ENCODE measurements around the gene RAC2. TPM values are rescaled to one million over a fixed set of nuclear protein-coding genes. Genes with fewer than 3 reads are reported as not detected.

RAC2 gene
- total and polyA plus RNA-seq, 11 donors, result 1.3 to 60.5 (median 3.8) TPM

DNA sequence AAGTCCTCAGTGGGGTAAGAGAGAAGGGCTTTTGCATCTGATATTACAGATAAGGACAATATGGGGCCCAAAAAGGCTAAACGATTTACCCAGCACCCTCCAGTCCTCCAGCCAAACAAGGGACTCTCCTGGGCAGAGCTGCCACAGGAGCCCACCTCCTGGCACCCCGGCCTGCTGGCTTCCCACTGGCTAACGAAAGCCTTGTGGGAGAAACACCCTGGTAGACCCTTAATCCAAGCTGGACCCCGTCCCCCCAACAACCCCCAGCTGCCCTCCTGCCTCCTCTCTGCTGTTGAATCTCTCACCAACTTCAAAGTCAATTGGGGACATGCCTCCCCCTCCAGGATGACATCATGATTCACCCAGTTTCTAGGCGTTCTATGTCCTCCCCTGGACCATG, 66.8 kb downstream of the RAC2 start:
- Histone ChIP-seq H3K4me1 (peaks cover 12 to 50% (median 40%) of the 10 kb centered on the region in 12 donors), H3K9me3 (no peaks in the 10 kb centered on the region), H3K36me3 (no peaks in the 10 kb centered on the region), H3K27me3 (no peaks in the 10 kb centered on the region), H3K27ac (peak overlapping the region in 9 of 12 donors; percentile 23 to 80 (median 60)), H3K4me3 (peak overlapping the region in 1 of 12 donors; percentile 34)
- 69 to 99% (median 76%) methylated on average over 4 to 5 of the region's 5 CpGs for WGBS, 4 donors
- TF ChIP-seq POLR2A (IDR thresholded peaks at IDR 0.05), result no peak
- TF ChIP-seq, protein P1, sequence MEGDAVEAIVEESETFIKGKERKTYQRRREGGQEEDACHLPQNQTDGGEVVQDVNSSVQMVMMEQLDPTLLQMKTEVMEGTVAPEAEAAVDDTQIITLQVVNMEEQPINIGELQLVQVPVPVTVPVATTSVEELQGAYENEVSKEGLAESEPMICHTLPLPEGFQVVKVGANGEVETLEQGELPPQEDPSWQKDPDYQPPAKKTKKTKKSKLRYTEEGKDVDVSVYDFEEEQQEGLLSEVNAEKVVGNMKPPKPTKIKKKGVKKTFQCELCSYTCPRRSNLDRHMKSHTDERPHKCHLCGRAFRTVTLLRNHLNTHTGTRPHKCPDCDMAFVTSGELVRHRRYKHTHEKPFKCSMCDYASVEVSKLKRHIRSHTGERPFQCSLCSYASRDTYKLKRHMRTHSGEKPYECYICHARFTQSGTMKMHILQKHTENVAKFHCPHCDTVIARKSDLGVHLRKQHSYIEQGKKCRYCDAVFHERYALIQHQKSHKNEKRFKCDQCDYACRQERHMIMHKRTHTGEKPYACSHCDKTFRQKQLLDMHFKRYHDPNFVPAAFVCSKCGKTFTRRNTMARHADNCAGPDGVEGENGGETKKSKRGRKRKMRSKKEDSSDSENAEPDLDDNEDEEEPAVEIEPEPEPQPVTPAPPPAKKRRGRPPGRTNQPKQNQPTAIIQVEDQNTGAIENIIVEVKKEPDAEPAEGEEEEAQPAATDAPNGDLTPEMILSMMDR (IDR thresholded peaks at IDR 0.05), result no peak
- DNase-seq (peak in 2 of 5 donors; percentile 10 to 14), ATAC-seq (no peak)
- intact Hi-C loops (cut with DNase I), result no loop called here

DNA sequence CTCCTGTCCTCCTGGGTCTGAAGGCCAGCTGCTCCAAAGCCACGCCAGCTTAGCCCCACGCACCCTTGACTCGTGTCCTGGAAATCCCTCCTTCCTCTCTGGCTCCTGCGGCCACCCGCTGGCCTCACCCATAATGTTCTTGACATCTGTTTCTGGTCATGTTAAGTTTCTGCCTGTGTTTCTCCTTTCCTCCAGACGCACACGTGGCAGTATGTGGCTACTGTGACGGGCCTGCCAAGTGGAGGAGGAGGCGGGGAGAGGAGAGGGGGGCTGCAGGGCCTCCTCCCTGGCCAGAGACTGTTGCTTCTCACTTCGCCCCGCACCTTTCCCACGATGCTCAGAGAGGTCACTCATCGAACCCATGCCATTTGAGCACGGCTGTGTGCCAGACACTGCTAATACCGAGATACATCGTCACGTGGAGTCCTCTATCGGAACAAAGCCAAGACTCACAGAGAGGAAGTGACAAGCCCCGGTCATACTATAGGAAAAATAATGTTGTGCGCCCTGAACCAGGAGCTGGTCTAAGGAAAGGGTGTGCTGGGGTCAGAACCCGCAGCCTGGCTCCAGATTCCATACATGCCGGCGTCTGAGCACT, 67.5 kb downstream of the RAC2 start:
- Histone ChIP-seq H3K4me1 (peaks cover 12 to 50% (median 40%) of the 10 kb centered on the region in 12 donors), H3K4me3 (peak overlapping the region in 8 of 12 donors; percentile 17 to 35 (median 28))
- no peak for TF ChIP-seq POLR2A (IDR thresholded peaks at IDR 0.05)
- TF ChIP-seq, protein P1 (IDR thresholded peaks at IDR 0.05), result peak in 3 of 12 donors; percentile 8 to 24 (median 15)

DNA sequence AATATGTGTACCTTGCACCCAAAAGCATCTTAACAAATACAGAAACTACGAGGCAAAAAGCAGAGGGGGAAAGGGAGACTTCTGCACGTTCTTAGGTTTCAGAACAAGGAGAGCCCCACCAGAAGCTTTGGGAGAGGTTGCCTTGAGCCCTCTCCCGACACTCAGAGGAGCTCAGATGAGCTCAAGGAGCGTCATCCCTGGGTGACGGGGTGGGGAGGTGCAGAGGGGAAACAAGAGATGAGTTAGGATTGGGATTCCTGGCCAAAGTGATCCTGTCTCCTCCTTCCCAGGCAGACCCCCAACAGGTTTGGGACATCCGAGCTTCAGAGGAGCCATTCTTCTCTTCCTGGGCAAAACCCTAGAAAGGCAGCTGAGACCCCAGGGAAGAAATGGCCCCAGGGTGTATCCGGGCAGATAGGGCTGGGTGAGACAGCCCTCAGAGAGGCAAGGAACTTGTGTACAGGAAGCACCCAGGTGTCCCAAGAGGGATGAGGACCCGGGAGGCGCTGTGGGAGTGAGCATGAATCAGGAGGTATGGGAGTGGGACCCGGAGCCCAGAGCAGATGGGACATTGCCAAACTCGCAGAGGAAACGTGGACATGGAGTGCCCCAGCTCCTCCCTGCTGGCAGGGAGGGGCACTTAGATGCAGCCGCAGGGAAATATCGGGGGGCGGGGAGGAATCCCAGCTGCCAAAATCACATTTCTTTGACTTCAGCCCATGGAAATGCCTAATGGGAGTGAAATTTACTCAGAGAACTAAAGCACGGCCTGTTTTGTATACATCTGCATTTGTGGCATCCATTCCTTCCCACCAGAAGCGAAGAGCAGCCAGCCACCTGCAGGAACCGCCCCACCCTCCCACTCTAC, 68.4 kb downstream of the RAC2 start:
- Histone ChIP-seq H3K9me3 (no peaks in the 10 kb centered on the region), H3K27me3 (no peaks in the 10 kb centered on the region), H3K4me1 (peaks cover 12 to 50% (median 40%) of the 10 kb centered on the region in 12 donors), H3K4me3 (peak overlapping the region in 3 of 12 donors; percentile 9 to 35 (median 17)), H3K27ac (peak overlapping the region in 9 of 12 donors; percentile 28 to 80 (median 57)), H3K36me3 (no peaks in the 10 kb centered on the region)
- intact Hi-C loops (cut with DNase I), result no loop called here
- ATAC-seq, result peak in 1 of 4 donors; percentile 4
- TF ChIP-seq, protein P1 (IDR thresholded peaks at IDR 0.05), result no peak
- no peak for TF ChIP-seq POLR2A (IDR thresholded peaks at IDR 0.05)
- peak in 2 of 5 donors; percentile 33 to 49 for DNase-seq
- 63 to 69% (median 67%) methylated on average over 17 to 18 of the region's 18 CpGs for WGBS, 4 donors

More for the DNA sequence above, 67.5 kb downstream of the RAC2 start:
- no peaks in the 10 kb centered on the region for H3K36me3 ChIP-seq
- peak overlapping the region in 10 of 12 donors; percentile 28 to 80 (median 58) for H3K27ac ChIP-seq
- peak; percentile 78 to 91 (median 83) for DNase-seq
- peak; percentile 74 to 94 (median 84) for ATAC-seq
- H3K27me3 ChIP-seq, result no peaks in the 10 kb centered on the region
- H3K9me3 ChIP-seq, result no peaks in the 10 kb centered on the region
- intact Hi-C loops (cut with DNase I), result no loop called here
- WGBS, 4 donors, result 4 to 10% (median 9%) methylated on average over 14 to 23 of the region's 23 CpGs

Other genes with a start within 250 kb of the RAC2 start
- 100 to 1,000 TPM in 2 of 9 donors, 10 to 100 TPM in 7; 35.8 to 143 (median 58.1) TPM for gene TST, start 224.8 kb downstream of the RAC2 start, total RNA-seq
- gene TST, start 224.8 kb downstream of the RAC2 start, polyA plus RNA-seq, result 10 to 100 TPM; 57.3 to 89.8 TPM
- gene MPST, start 224.5 kb downstream of the RAC2 start, total RNA-seq, result 100 to 1,000 TPM in 2 of 9 donors, 10 to 100 TPM in 7; 27.5 to 157 (median 52.9) TPM
- 100 to 1,000 TPM; 133 to 134 TPM for gene MPST, start 224.5 kb downstream of the RAC2 start, polyA plus RNA-seq
- gene KCTD17, start 192.5 kb downstream of the RAC2 start, total RNA-seq, result 10 to 100 TPM; 10.8 to 62.0 (median 17.3) TPM
- 10 to 100 TPM; 17.1 to 27.3 TPM for gene KCTD17, start 192.5 kb downstream of the RAC2 start, polyA plus RNA-seq
- gene TMPRSS6, start 134.6 kb downstream of the RAC2 start, total RNA-seq, result under 1 TPM in 1 of 9 donors, not detected in 8; 0.91 TPM
- not detected for gene TMPRSS6, start 134.6 kb downstream of the RAC2 start, polyA plus RNA-seq
- 1 to 10 TPM in 2 of 9 donors, under 1 TPM in 6, not detected in 1; 0.09 to 8.7 (median 0.38) TPM for gene IL2RB, start 94.4 kb downstream of the RAC2 start, total RNA-seq
- gene IL2RB, start 94.4 kb downstream of the RAC2 start, polyA plus RNA-seq, result under 1 TPM; 0.24 to 0.38 TPM
- 10 to 100 TPM in 1 of 9 donors, 1 to 10 TPM in 6, under 1 TPM in 2; 0.31 to 11.9 (median 1.4) TPM for gene C1QTNF6, start 56.0 kb downstream of the RAC2 start, total RNA-seq
- gene C1QTNF6, start 56.0 kb downstream of the RAC2 start, polyA plus RNA-seq, result 1 to 10 TPM in 1 of 2 donors, under 1 TPM in 1; 0.99 to 3.0 TPM
- gene SSTR3, start 31.8 kb downstream of the RAC2 start, total RNA-seq, result under 1 TPM in 1 of 9 donors, not detected in 8; 0.07 TPM
- not detected for gene SSTR3, start 31.8 kb downstream of the RAC2 start, polyA plus RNA-seq
- 10 to 100 TPM in 2 of 9 donors, 1 to 10 TPM in 7; 2.5 to 57.8 (median 4.4) TPM for gene CYTH4, start 38.2 kb upstream of the RAC2 start, total RNA-seq
- gene CYTH4, start 38.2 kb upstream of the RAC2 start, polyA plus RNA-seq, result 1 to 10 TPM; 2.4 to 2.5 TPM
- under 1 TPM in 5 of 9 donors, not detected in 4; 0.02 to 0.72 (median 0.06) TPM for gene ELFN2, start 183.2 kb upstream of the RAC2 start, total RNA-seq
- gene ELFN2, start 183.2 kb upstream of the RAC2 start, polyA plus RNA-seq, result under 1 TPM; 0.01 to 0.04 TPM
- 10 to 100 TPM in 4 of 9 donors, 1 to 10 TPM in 5; 5.8 to 25.6 (median 9.6) TPM for gene MFNG, start 242.1 kb upstream of the RAC2 start, total RNA-seq
- gene MFNG, start 242.1 kb upstream of the RAC2 start, polyA plus RNA-seq, result 10 to 100 TPM in 1 of 2 donors, 1 to 10 TPM in 1; 7.1 to 16.3 TPM